GM21723 (cell line): ENCODE results near the gene SLC27A2.
"Not testable (repeated sequence)": the region's sequence is repeated elsewhere in the genome, so short reads cannot be mapped to it uniquely, and the experiment has no call there.

Source experiments
- ATAC-seq: cut with Tn5 transposase; IDR thresholded peaks from one replicate; pipeline ENCODE4 v1.9.1; 2021; ENCODE audit warnings: mild to moderate bottlenecking, moderate library complexity; ENCODE audit not compliant: unreplicated experiment

Gene SLC27A2

GRCh38 chr15:50181969-50182218 is at the start of gene SLC27A2:
SLC27A2 (plus strand) TSS chr15:50182196; CDS start chr15:50182428, 232 bp downstream.
- peak; percentile 69 for ATAC-seq

- ATAC-seq = not testable (repeated sequence)
These were observed 49.6 kb upstream of the SLC27A2 start for GRCh38 chr15:50132251-50132984.

- ATAC-seq = peak; percentile 86
These were observed 47.4 kb upstream of the SLC27A2 start for GRCh38 chr15:50134524-50135024.

- peak; percentile 61 for ATAC-seq
These were observed 46.9 kb upstream of the SLC27A2 start for GRCh38 chr15:50135031-50135551.

- ATAC-seq = no peak
These were observed 44.6 kb upstream of the SLC27A2 start for GRCh38 chr15:50137330-50137761.

GRCh38 chr15:50137893-50138292 is 44.1 kb upstream of the SLC27A2 start:
- ATAC-seq = no peak

GRCh38 chr15:50138391-50138790 is 43.6 kb upstream of the SLC27A2 start:
- ATAC-seq = no peak

GRCh38 chr15:50140098-50140497 is 41.9 kb upstream of the SLC27A2 start:
- ATAC-seq = no peak

- ATAC-seq = no peak
These were observed 41.0 kb upstream of the SLC27A2 start for GRCh38 chr15:50140983-50141382.

GRCh38 chr15:50141856-50142255 is 40.1 kb upstream of the SLC27A2 start:
- no peak for ATAC-seq

GRCh38 chr15:50143255-50143860 is 38.6 kb upstream of the SLC27A2 start:
- ATAC-seq = no peak

GRCh38 chr15:50144341-50145120 is 37.5 kb upstream of the SLC27A2 start:
- ATAC-seq = no peak

- no peak for ATAC-seq
These were observed 36.5 kb upstream of the SLC27A2 start for GRCh38 chr15:50145451-50145872.

GRCh38 chr15:50146632-50147031 is 35.4 kb upstream of the SLC27A2 start:
- no peak for ATAC-seq

GRCh38 chr15:50148362-50148963 is 33.5 kb upstream of the SLC27A2 start:
- no peak for ATAC-seq

- no peak for ATAC-seq
These were observed 32.9 kb upstream of the SLC27A2 start for GRCh38 chr15:50149090-50149489.

GRCh38 chr15:50150349-50150748 is 31.6 kb upstream of the SLC27A2 start:
- no peak for ATAC-seq

- ATAC-seq = no peak
These were observed 31.1 kb upstream of the SLC27A2 start for GRCh38 chr15:50150851-50151250.

GRCh38 chr15:50151476-50151875 is 30.5 kb upstream of the SLC27A2 start:
- no peak for ATAC-seq

- ATAC-seq = not testable (repeated sequence)
These were observed 23.8 kb upstream of the SLC27A2 start for GRCh38 chr15:50158236-50158635.
